WI38 (cell line): Measurements from ENCODE around the gene RAB11FIP3.

Source experiments
- H3K4me3 ChIP-seq: 2 replicates; pipeline ENCODE4 v1.5.1; 2011; ENCODE audit warnings: low read depth, mild to moderate bottlenecking, control low read depth, low read length
- TF ChIP-seq, protein P1 (sequence below): IDR thresholded peaks from 2 replicates; pipeline ENCODE4 v1.5.1; 2012; ENCODE audit warnings: low read depth, mild to moderate bottlenecking, control low read depth, low read length

Gene RAB11FIP3

DNA sequence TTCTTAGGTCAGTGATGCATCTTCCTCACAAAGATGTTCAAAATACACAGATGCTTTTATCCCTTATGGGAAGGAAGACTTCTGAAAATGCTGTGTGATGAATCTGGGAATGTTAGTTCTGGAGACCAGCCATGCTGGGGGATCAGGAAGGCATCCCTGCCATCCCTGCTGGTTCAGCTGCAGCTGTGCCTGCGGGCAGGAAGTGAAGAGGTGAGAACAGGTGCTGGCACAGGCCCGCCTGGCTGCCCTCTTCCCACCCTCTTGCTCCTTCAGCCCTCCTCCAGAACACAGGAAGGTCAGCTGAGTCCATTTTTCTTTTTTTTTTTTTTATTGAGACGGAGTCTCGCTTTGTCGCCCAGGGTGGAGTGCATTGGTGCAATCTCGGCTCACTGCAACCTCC lies 15.2 kb downstream of the RAB11FIP3 start:
- H3K4me3 ChIP-seq, result no peak overlapping the region
- TF ChIP-seq, protein P1, sequence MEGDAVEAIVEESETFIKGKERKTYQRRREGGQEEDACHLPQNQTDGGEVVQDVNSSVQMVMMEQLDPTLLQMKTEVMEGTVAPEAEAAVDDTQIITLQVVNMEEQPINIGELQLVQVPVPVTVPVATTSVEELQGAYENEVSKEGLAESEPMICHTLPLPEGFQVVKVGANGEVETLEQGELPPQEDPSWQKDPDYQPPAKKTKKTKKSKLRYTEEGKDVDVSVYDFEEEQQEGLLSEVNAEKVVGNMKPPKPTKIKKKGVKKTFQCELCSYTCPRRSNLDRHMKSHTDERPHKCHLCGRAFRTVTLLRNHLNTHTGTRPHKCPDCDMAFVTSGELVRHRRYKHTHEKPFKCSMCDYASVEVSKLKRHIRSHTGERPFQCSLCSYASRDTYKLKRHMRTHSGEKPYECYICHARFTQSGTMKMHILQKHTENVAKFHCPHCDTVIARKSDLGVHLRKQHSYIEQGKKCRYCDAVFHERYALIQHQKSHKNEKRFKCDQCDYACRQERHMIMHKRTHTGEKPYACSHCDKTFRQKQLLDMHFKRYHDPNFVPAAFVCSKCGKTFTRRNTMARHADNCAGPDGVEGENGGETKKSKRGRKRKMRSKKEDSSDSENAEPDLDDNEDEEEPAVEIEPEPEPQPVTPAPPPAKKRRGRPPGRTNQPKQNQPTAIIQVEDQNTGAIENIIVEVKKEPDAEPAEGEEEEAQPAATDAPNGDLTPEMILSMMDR, result no peak

GRCh38 chr16:441447-441846 lies 16.0 kb downstream of the RAB11FIP3 start:
- H3K4me3 ChIP-seq, result no peak overlapping the region
- TF ChIP-seq, protein P1, result no peak

- TF ChIP-seq, protein P1, result no peak
- no peak overlapping the region for H3K4me3 ChIP-seq
Observed at GRCh38 chr16:442976-443375, 17.5 kb downstream of the RAB11FIP3 start.

DNA sequence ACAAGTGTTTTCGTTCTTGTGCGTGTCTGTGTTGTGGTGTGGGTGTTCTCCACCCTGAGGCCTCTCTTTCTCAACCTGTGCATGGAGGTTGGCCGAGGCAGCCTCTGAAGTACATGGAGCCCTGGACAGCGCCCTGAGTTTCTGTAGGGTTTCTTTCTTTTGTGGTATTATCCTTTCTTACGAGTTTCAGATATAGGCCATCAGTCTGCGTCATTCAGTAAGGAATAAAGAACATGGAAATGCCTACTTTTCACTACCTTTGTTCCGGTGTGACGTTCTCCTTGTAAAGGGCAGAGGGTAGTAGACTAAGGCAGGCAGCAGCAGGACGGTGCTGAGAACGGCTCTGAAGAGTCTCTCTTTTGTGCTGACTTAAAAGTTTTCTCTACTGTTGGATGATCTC lies 18.6 kb downstream of the RAB11FIP3 start:
- H3K4me3 ChIP-seq, result no peak overlapping the region
- TF ChIP-seq, protein P1, result no peak

DNA sequence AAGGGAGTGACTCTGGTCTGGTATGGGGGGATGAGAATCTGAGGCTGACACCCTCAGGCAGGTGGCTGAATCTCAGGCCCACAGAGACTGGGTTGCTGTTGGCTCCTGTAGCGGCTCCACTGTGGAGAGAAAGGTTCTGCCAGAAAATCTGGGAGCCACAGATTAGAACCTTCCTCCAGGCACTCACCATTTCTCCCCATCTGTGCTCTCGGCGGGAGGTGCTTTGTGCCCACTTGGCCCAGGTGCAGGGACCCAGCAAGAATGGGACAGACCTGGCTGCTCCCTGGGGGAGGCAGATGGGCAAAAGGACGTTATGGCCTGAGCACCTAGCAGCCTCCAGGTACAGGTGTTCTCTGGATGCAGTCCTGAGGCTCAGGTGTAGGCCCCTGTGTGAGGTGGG lies 20.1 kb downstream of the RAB11FIP3 start:
- TF ChIP-seq, protein P1, result no peak

GRCh38 chr16:450385-450784 lies 24.9 kb downstream of the RAB11FIP3 start:
- no peak overlapping the region for H3K4me3 ChIP-seq
- TF ChIP-seq, protein P1, result no peak

More for the DNA sequence above, 20.1 kb downstream of the RAB11FIP3 start:
- no peak overlapping the region for H3K4me3 ChIP-seq

DNA sequence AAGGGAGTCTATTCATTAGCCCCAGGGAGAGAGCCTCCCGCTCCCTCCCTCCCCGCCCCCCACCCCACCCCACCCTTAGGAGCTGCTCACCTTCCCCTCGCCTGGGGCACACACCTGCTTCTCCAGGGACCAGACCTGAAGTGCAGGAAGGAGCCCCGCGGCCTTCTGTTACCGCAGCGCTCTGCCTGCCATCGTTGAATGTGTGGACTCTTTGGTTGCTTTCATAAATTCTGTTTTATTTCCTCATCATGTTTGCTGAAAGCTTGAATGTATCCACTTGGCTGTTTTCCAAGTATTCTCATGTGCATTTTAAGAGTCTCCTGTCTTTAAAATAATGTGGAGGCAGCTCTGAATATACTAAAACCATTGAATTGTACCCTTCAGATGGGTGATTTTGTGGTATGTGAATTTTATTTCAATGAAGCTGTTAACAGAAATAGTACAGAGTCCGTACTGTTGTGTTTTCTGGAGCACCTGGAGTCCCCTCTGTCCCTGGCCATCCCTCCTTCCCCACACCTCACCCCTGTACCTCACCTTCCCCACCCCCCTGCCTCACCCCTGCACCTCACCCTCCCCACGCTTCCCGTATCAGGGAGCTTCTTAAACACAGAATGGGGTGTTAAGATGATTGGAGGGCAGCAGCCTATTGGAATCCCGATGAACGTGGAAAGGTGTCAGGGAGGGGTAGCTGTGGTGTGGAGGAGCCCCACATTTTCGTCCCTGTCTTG lies 25.5 kb downstream of the RAB11FIP3 start:
- TF ChIP-seq, protein P1, result no peak
- no peak overlapping the region for H3K4me3 ChIP-seq
